PC-9 (cell line): ENCODE measurements around the gene NIPAL3. TPM values are rescaled to one million over a fixed set of nuclear protein-coding genes. Genes with fewer than 3 reads are reported as not detected.

ENCODE experiments used
- BruUV-seq: library from RNA; stranded (reverse); fragments of 400-500 nt; replicated peaks from 2 replicates; lab custom pipeline; 2021; lab: Mats Ljungman, UMichigan
- CTCF ChIA-PET: fragments of 300-600 bp; sonication (Branson Sonifier 250); formaldehyde crosslinking; loops from one replicate; lab custom pipeline; 2022; ENCODE audit warnings: antibody characterized with exemption; lab: Charles Lee
- POLR2A ChIA-PET: fragments of 300-600 bp; sonication (Branson Sonifier 250); formaldehyde crosslinking; loops from one replicate; lab custom pipeline; 2022; ENCODE audit warnings: antibody characterized with exemption; ENCODE audit not compliant: unreplicated experiment; lab: Charles Lee
- DNase-seq, 2 experiments: peaks; one replicate each; pipeline versions ENCODE4 v3.0.0 to v3.0.0-alpha.2; 2015 to 2022; ENCODE audit warnings: mixed read lengths in 1 of 2
- H2AFZ ChIP-seq: fragments of 200-600 bp; sonication (generic); 2 replicates; pipeline ENCODE4 v1.8.1; 2017; ENCODE audit warnings: antibody characterized with exemption
- H3F3A ChIP-seq: fragments of 200-600 bp; sonication (generic); 2 replicates; pipeline ENCODE4 v1.8.1; 2017; ENCODE audit warnings: antibody characterized with exemption, mild to moderate bottlenecking, low read depth; ENCODE audit not compliant: insufficient read depth
- H3K27ac ChIP-seq: fragments of 200-600 bp; sonication (generic); 2 replicates; pipeline ENCODE4 v1.6.1; 2016; ENCODE audit warnings: mixed run types
- H3K27me3 ChIP-seq: fragments of 200-600 bp; sonication (generic); 2 replicates; pipeline ENCODE4 v1.6.1; 2016; ENCODE audit warnings: low read depth, mixed run types; ENCODE audit not compliant: insufficient read depth
- H3K36me3 ChIP-seq: fragments of 200-600 bp; sonication (generic); 2 replicates; pipeline ENCODE4 v1.6.1; 2016; ENCODE audit warnings: low read depth, mixed run types
- H3K4me1 ChIP-seq: fragments of 200-600 bp; sonication (generic); replicated peaks from 2 replicates; pipeline ENCODE4 v1.6.1; 2016; ENCODE audit warnings: mixed run types; ENCODE audit not compliant: insufficient read depth
- H3K4me2 ChIP-seq: fragments of 200-600 bp; sonication (generic); 2 replicates; pipeline ENCODE4 v1.6.1; 2017; ENCODE audit warnings: mixed run types
- H3K4me3 ChIP-seq: fragments of 200-600 bp; sonication (generic); 2 replicates; pipeline ENCODE4 v1.6.1; 2016; ENCODE audit warnings: mixed run types
- H3K79me2 ChIP-seq: fragments of 200-600 bp; sonication (generic); 2 replicates; pipeline ENCODE4 v1.6.1; 2017; ENCODE audit warnings: low read depth, mixed run types
- H3K9me2 ChIP-seq: fragments of 200-600 bp; sonication (generic); 2 replicates; pipeline ENCODE4 v1.8.1; 2017; ENCODE audit warnings: mild to moderate bottlenecking; ENCODE audit not compliant: insufficient read depth
- H3K9me3 ChIP-seq: fragments of 200-600 bp; sonication (generic); 2 replicates; pipeline ENCODE4 v1.8.1; 2016; ENCODE audit warnings: low read depth; ENCODE audit not compliant: insufficient read depth
- H4K20me1 ChIP-seq: fragments of 200-600 bp; sonication (generic); 2 replicates; pipeline ENCODE4 v1.8.1; 2017; ENCODE audit not compliant: insufficient read depth
- EZH2 ChIP-seq: fragments of 200-600 bp; sonication (generic); IDR thresholded peaks from 2 replicates; pipeline ENCODE4 v1.8.0; 2017; ENCODE audit warnings: antibody characterized with exemption, low read depth
- intact Hi-C: fragments of 100-400 bp; cut with micrococcal nuclease; formaldehyde crosslinking; loops from one replicate; pipeline ENCODE4 v1.10.0; 2022; ENCODE audit not compliant: unreplicated experiment
- total RNA-seq: library from RNA; stranded (reverse); gene quantifications from 2 replicates; pipeline ENCODE4 v1.2.3, GENCODE V29; 2021
- TF ChIP-seq, protein P1 (sequence below): fragments of 200-600 bp; sonication (generic); conservative IDR thresholded peaks from 2 replicates; pipeline ENCODE4 v1.6.1; 2017; ENCODE audit warnings: mixed run types, antibody characterized with exemption, mild to moderate bottlenecking, moderate library complexity

The NIPAL3 gene
- total RNA-seq, 1 experiment from 2014 or later = 42.0 TPM

- TF ChIP-seq, protein P1, sequence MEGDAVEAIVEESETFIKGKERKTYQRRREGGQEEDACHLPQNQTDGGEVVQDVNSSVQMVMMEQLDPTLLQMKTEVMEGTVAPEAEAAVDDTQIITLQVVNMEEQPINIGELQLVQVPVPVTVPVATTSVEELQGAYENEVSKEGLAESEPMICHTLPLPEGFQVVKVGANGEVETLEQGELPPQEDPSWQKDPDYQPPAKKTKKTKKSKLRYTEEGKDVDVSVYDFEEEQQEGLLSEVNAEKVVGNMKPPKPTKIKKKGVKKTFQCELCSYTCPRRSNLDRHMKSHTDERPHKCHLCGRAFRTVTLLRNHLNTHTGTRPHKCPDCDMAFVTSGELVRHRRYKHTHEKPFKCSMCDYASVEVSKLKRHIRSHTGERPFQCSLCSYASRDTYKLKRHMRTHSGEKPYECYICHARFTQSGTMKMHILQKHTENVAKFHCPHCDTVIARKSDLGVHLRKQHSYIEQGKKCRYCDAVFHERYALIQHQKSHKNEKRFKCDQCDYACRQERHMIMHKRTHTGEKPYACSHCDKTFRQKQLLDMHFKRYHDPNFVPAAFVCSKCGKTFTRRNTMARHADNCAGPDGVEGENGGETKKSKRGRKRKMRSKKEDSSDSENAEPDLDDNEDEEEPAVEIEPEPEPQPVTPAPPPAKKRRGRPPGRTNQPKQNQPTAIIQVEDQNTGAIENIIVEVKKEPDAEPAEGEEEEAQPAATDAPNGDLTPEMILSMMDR = no peak
- no peak for TF ChIP-seq EZH2
- POLR2A ChIA-PET = no interaction called here
- BruUV-seq = no TSS peak
- no peaks in the 10 kb centered on the region for H3K9me2 ChIP-seq
- no peak overlapping the region for H2AFZ ChIP-seq
- H4K20me1 ChIP-seq = no peaks in the 10 kb centered on the region
- no peak overlapping the region for H3K4me3 ChIP-seq
- intact Hi-C loops = no loop called here
- H3K36me3 ChIP-seq = no peaks in the 10 kb centered on the region
- H3K9me3 ChIP-seq = no peaks in the 10 kb centered on the region
- no peaks in the 10 kb centered on the region for H3K79me2 ChIP-seq
- H3K4me2 ChIP-seq = no peak overlapping the region
- CTCF ChIA-PET = interaction anchor here (0.5 to 0.8 kb wide), 2 partner anchors 185 to 470 kb away, joined by 3 to 4 read pairs; no protein-coding TSS in a partner anchor
- H3F3A ChIP-seq = peaks cover 6% of the 10 kb centered on the region
- no peaks in the 10 kb centered on the region for H3K27me3 ChIP-seq
- H3K27ac ChIP-seq = no peak overlapping the region
- no peak for DNase-seq
- H3K4me1 ChIP-seq = peaks cover 18% of the 10 kb centered on the region
These were observed 28.7 kb upstream of the NIPAL3 start for GRCh38 chr1:24386931-24387330.

DNA sequence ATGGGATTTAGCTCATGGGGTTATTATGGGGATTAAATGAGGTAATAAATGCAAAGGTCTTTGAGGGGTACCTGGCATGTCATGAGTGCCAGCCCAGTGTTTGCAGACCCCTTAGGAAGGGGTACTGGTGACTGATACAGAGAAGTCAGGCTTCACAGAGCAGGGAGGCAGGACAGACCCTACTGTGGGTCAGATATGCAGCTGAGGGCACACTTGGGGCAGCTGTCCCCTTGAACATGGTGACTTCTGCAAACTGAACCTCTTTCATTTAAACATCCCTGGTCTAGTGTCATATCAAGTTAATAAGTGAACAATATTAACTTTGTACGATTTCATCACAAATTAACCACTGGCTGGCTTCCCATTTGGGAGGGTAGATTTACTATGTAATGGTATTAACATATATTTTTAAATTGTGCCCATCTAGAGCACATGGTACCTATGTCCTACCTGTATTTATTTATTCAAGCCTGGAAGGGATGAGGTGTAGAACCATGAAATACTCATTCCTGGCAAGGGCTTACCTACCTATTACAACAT lies 27.9 kb upstream of the NIPAL3 start:
- POLR2A ChIA-PET = interaction anchor here (0.6 kb wide), 1 partner anchor 407 kb away, joined by 3 read pairs; no protein-coding TSS in a partner anchor
- no peaks in the 10 kb centered on the region for H3K9me3 ChIP-seq
- H4K20me1 ChIP-seq = no peaks in the 10 kb centered on the region
- H3K27ac ChIP-seq = no peak overlapping the region
- H3K79me2 ChIP-seq = no peaks in the 10 kb centered on the region
- no peaks in the 10 kb centered on the region for H3K36me3 ChIP-seq
- no TSS peak for BruUV-seq
- H3K4me2 ChIP-seq = no peak overlapping the region
- DNase-seq = no peak
- no peak overlapping the region for H2AFZ ChIP-seq
- H3F3A ChIP-seq = peaks cover 8% of the 10 kb centered on the region
- CTCF ChIA-PET = interaction anchor here (0.5 to 0.8 kb wide), 2 partner anchors 186 to 471 kb away, joined by 3 to 4 read pairs; no protein-coding TSS in a partner anchor
- no peak overlapping the region for H3K4me3 ChIP-seq
- no peak for TF ChIP-seq EZH2
- TF ChIP-seq, protein P1 = no peak
- H3K27me3 ChIP-seq = no peaks in the 10 kb centered on the region
- peaks cover 21% of the 10 kb centered on the region for H3K4me1 ChIP-seq
- intact Hi-C loops = no loop called here
- H3K9me2 ChIP-seq = no peaks in the 10 kb centered on the region

DNA sequence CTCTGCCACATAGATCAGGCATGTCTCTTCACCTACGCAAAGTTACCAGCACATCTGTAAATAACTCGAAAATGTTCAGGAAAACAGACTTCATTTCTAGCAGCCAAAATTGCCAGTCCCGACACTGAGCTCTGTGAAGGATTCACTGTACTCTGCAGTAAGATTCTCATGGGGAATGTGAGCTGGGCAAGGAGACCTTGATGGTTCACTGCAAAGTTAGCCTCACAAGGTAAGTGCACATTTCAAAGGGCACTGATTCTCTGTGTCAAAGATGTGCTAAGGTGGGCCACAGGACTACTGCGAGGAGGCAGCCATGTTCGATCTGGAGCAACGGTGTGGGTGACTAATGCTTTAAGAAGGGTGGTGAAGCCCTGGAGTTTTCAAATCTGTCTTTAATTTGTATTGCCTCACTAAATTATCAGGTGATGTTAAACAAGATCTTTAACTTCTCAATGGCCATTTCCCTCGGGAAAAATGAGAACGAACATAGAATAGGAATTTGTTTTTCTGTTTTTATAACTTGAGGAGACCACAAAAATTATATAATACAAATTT lies 27.2 kb upstream of the NIPAL3 start:
- DNase-seq = no peak
- POLR2A ChIA-PET = interaction anchor here (0.6 kb wide), 1 partner anchor 408 kb away, joined by 3 read pairs; no protein-coding TSS in a partner anchor
- H3K4me1 ChIP-seq = peaks cover 21% of the 10 kb centered on the region
- TF ChIP-seq, protein P1 = no peak
- no peak for TF ChIP-seq EZH2
- no peak overlapping the region for H3K4me3 ChIP-seq
- H3K36me3 ChIP-seq = no peaks in the 10 kb centered on the region
- no peaks in the 10 kb centered on the region for H3K27me3 ChIP-seq
- CTCF ChIA-PET = interaction anchor here (0.6 kb wide), 1 partner anchor 443 kb away, joined by 4 read pairs; no protein-coding TSS in a partner anchor
- H2AFZ ChIP-seq = no peak overlapping the region
- no peak overlapping the region for H3K4me2 ChIP-seq
- H3K9me3 ChIP-seq = no peaks in the 10 kb centered on the region
- intact Hi-C loops = no loop called here
- no peaks in the 10 kb centered on the region for H4K20me1 ChIP-seq
- no peak overlapping the region for H3K27ac ChIP-seq
- H3K9me2 ChIP-seq = no peaks in the 10 kb centered on the region
- H3K79me2 ChIP-seq = no peaks in the 10 kb centered on the region
- no TSS peak for BruUV-seq
- peaks cover 10% of the 10 kb centered on the region for H3F3A ChIP-seq
